Stimulated activated memory B cell treated with anti-CD40 and anti-IgM and Interleukin-4, amounts not matched to agents 10 μg/mL and 1 μg/mL and 100 μg/mL, for 72 hours (primary cell): Measurements from ENCODE around the gene DMBX1.

Experiments
- ATAC-seq: fragments of 150-1000 bp; cut with Tn5 transposase; 2 replicates; pipeline ENCODE4 v1.10.0; 2021
- H3K27ac Mint-ChIP-seq: one replicate; pipeline ENCODE4 v1.8.0; 2022; ENCODE audit warnings: mild to moderate bottlenecking, mixed read lengths
- H3K27me3 Mint-ChIP-seq: one replicate; pipeline ENCODE4 v1.8.0; 2022; ENCODE audit warnings: mixed read lengths
- H3K36me3 Mint-ChIP-seq: one replicate; pipeline ENCODE4 v1.8.0; 2022; ENCODE audit warnings: mixed read lengths
- H3K4me1 Mint-ChIP-seq: one replicate; pipeline ENCODE4 v1.8.0; 2022; ENCODE audit warnings: mixed read lengths
- H3K4me3 Mint-ChIP-seq: one replicate; pipeline ENCODE4 v1.8.0; 2022; ENCODE audit warnings: mild to moderate bottlenecking, moderate library complexity, mixed read lengths
- H3K9me3 Mint-ChIP-seq: one replicate; pipeline ENCODE4 v1.8.0; 2022; ENCODE audit warnings: mixed read lengths

Gene DMBX1

DNA sequence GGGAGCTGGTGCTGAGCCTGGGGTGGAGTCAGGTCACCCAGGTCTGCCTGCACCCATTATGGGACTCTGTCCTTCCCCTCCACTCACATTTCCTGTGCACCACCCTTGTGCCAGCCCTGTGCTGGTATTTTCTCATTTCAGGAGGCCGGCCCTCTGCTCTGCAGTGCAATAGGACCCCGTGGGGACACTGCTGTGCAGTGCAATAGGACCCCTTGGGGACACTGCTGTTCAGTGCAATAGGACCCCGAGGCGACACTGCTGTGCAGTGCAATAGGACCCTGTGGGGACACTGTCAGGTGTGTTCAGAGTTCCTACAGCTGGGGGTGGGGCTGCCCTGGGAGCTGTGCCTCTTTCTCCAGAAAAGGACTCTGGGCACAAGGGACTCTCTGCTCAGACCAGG, 36.2 kb upstream of the DMBX1 start:
- no peaks in the 10 kb centered on the region for H3K36me3 Mint-ChIP-seq
- H3K4me3 Mint-ChIP-seq: no peak overlapping the region
- no peaks in the 10 kb centered on the region for H3K9me3 Mint-ChIP-seq
- H3K4me1 Mint-ChIP-seq: peaks cover 4% of the 10 kb centered on the region
- H3K27me3 Mint-ChIP-seq: peaks cover 82% of the 10 kb centered on the region
- peak; percentile 5 for ATAC-seq
- no peak overlapping the region for H3K27ac Mint-ChIP-seq

- Mint-ChIP-seq H3K27ac (no peak overlapping the region), H3K4me1 (no peaks in the 10 kb centered on the region), H3K9me3 (no peaks in the 10 kb centered on the region), H3K36me3 (no peaks in the 10 kb centered on the region), H3K27me3 (peaks cover 83% of the 10 kb centered on the region), H3K4me3 (no peak overlapping the region)
- ATAC-seq: no peak
These were observed 33.7 kb upstream of the DMBX1 start for GRCh38 chr1:46455951-46456350.

- no peak for ATAC-seq
These were observed 33.1 kb upstream of the DMBX1 start for GRCh38 chr1:46456411-46456963.

GRCh38 chr1:46457178-46457577, 32.5 kb upstream of the DMBX1 start:
- H3K4me3 Mint-ChIP-seq: no peak overlapping the region
- no peaks in the 10 kb centered on the region for H3K9me3 Mint-ChIP-seq
- H3K27me3 Mint-ChIP-seq: peaks cover 83% of the 10 kb centered on the region
- H3K4me1 Mint-ChIP-seq: no peaks in the 10 kb centered on the region
- no peak for ATAC-seq
- H3K36me3 Mint-ChIP-seq: no peaks in the 10 kb centered on the region
- H3K27ac Mint-ChIP-seq: no peak overlapping the region

More at GRCh38 chr1:46456411-46456963, 33.1 kb upstream of the DMBX1 start:
- Mint-ChIP-seq H3K4me1 (no peaks in the 10 kb centered on the region), H3K27ac (no peak overlapping the region), H3K36me3 (no peaks in the 10 kb centered on the region), H3K27me3 (peaks cover 83% of the 10 kb centered on the region), H3K4me3 (no peak overlapping the region), H3K9me3 (no peaks in the 10 kb centered on the region)

GRCh38 chr1:46458190-46458589, 31.4 kb upstream of the DMBX1 start:
- Mint-ChIP-seq H3K36me3 (no peaks in the 10 kb centered on the region), H3K9me3 (no peaks in the 10 kb centered on the region), H3K27ac (no peak overlapping the region), H3K4me1 (no peaks in the 10 kb centered on the region), H3K27me3 (peaks cover 80% of the 10 kb centered on the region), H3K4me3 (no peak overlapping the region)
- no peak for ATAC-seq

GRCh38 chr1:46458846-46459245, 30.8 kb upstream of the DMBX1 start:
- Mint-ChIP-seq H3K4me1 (no peaks in the 10 kb centered on the region), H3K27me3 (peaks cover 78% of the 10 kb centered on the region), H3K27ac (no peak overlapping the region), H3K9me3 (no peaks in the 10 kb centered on the region), H3K4me3 (no peak overlapping the region), H3K36me3 (no peaks in the 10 kb centered on the region)
- ATAC-seq: no peak

DNA sequence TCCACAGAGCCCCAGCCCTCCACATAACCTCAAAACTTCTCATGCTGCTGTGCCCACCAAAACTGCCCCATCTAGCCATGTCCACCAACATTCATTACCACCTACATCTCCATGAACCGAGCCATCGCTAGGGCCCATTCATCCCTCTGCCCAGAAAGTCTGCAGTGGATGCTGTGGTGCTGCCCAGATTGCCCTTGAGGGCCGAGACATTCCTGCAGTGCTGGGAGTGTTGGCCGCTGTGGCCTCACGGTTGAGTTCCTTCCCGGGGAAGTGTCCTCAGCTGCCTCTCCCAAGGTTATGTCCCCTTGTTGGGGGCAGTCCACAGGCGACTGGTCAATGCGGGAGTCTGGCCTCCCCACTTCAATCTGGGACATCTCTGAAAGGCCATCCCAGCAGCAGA, 30.3 kb upstream of the DMBX1 start:
- Mint-ChIP-seq H3K27me3 (peaks cover 78% of the 10 kb centered on the region), H3K36me3 (no peaks in the 10 kb centered on the region), H3K4me3 (no peak overlapping the region), H3K4me1 (no peaks in the 10 kb centered on the region), H3K27ac (no peak overlapping the region), H3K9me3 (no peaks in the 10 kb centered on the region)
- ATAC-seq: no peak

DNA sequence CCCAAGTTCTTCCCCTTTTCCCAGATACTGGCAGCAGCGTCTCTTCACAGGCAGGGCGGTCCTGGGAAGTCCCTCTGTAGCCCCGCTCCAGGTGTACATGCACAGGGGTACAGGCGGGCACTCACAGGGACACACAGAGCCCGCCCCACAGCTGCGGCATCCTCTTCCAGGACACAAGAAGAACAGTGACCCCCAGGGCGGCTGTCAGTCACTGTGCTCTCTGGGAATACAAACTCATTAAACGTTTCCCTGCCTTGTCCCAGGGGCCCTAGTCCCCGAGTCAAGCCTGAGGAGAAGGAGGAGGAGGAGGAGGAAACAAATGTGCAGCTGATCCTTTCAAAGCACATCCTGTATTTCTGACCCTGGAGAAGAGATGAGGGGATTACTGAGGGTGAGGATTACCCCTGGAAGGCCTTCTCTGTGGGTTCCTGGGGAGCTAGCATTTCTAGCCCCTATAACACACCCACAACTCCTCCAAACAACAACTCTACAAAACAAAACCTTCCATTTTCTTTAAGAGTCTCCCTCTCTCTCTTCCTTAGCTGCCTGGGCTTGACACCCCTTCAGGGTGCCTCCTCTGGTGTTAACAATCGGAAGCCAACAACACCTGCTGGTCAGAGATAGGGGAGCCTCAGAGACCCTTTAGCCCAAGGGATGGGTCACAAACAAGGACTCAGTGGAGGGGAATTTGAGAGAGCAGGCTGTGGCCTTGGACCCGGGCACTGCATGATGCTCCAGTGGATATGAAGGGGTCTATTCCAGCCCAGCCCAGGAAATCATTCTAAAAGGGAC, 28.4 kb upstream of the DMBX1 start:
- Mint-ChIP-seq H3K27me3 (peaks cover 73% of the 10 kb centered on the region), H3K4me1 (peaks cover 5% of the 10 kb centered on the region), H3K36me3 (no peaks in the 10 kb centered on the region), H3K4me3 (no peak overlapping the region), H3K27ac (no peak overlapping the region), H3K9me3 (no peaks in the 10 kb centered on the region)
- no peak for ATAC-seq

GRCh38 chr1:46461809-46462448, 27.7 kb upstream of the DMBX1 start:
- H3K9me3 Mint-ChIP-seq: no peaks in the 10 kb centered on the region
- H3K36me3 Mint-ChIP-seq: no peaks in the 10 kb centered on the region
- no peak overlapping the region for H3K27ac Mint-ChIP-seq
- ATAC-seq: no peak
- H3K4me1 Mint-ChIP-seq: peaks cover 8% of the 10 kb centered on the region
- H3K27me3 Mint-ChIP-seq: peaks cover 72% of the 10 kb centered on the region
- H3K4me3 Mint-ChIP-seq: no peak overlapping the region

DNA sequence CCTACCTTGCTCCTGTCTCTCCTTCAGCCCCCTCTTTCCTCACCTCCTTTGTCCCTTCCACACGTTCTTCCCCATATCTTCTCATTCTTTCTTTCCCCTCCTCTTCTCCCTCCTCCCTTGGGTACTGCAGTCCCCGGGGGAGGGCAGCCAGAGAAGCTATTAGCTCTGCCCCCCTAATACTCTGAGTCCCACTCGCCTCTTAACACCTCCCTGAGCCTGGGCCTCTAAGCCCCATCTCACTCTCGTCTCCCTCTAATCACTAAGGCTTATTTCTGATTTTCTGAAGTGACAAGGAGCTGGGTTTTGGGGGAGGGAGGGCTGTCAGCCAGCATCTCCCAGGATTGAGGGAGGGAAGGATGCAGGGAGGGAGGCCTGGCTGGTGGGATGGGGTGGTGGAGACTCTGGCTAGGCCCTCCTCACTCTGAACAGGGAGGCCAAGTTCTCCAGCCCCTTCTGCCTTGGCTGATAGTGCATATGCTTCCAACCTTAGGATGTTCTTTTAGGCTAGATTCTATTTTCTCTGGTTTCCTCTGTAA, 25.6 kb upstream of the DMBX1 start:
- no peak overlapping the region for H3K4me3 Mint-ChIP-seq
- H3K27ac Mint-ChIP-seq: no peak overlapping the region
- H3K27me3 Mint-ChIP-seq: peaks cover 71% of the 10 kb centered on the region
- no peak for ATAC-seq
- H3K4me1 Mint-ChIP-seq: peaks cover 12% of the 10 kb centered on the region
- H3K36me3 Mint-ChIP-seq: no peaks in the 10 kb centered on the region
- no peaks in the 10 kb centered on the region for H3K9me3 Mint-ChIP-seq

GRCh38 chr1:46464915-46465314, 24.7 kb upstream of the DMBX1 start:
- Mint-ChIP-seq H3K4me3 (no peak overlapping the region), H3K27me3 (peaks cover 62% of the 10 kb centered on the region), H3K36me3 (no peaks in the 10 kb centered on the region), H3K27ac (no peak overlapping the region), H3K9me3 (no peaks in the 10 kb centered on the region), H3K4me1 (peaks cover 12% of the 10 kb centered on the region)
- ATAC-seq: no peak

DNA sequence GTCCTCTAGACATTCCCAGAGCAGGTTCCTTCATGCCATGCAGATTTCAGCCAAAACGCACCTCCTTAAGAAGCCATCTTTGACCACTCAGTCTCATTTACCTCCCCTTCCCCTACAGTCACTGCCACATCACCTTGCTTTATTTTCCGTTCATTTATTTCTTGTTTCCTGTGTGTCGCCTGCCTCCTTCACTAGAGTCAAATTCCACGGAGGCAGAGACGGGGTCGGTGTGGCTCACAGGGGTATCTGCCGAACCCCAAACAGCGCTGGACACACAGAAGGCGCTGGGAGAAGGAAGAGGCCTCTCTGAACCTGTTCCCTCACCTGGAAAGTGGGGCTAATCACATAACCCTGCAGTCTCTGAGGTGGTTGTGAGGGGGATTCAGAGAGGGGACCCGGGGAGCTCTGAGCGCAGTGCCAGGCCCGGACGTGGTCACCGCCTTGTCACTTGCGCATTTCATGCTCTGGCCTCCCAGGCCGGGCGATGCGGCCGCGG, 23.6 kb upstream of the DMBX1 start:
- H3K4me1 Mint-ChIP-seq: peaks cover 12% of the 10 kb centered on the region
- peaks cover 51% of the 10 kb centered on the region for H3K27me3 Mint-ChIP-seq
- H3K27ac Mint-ChIP-seq: no peak overlapping the region
- no peaks in the 10 kb centered on the region for H3K36me3 Mint-ChIP-seq
- no peak for ATAC-seq
- peak overlapping the region; percentile 54 for H3K4me3 Mint-ChIP-seq
- no peaks in the 10 kb centered on the region for H3K9me3 Mint-ChIP-seq

DNA sequence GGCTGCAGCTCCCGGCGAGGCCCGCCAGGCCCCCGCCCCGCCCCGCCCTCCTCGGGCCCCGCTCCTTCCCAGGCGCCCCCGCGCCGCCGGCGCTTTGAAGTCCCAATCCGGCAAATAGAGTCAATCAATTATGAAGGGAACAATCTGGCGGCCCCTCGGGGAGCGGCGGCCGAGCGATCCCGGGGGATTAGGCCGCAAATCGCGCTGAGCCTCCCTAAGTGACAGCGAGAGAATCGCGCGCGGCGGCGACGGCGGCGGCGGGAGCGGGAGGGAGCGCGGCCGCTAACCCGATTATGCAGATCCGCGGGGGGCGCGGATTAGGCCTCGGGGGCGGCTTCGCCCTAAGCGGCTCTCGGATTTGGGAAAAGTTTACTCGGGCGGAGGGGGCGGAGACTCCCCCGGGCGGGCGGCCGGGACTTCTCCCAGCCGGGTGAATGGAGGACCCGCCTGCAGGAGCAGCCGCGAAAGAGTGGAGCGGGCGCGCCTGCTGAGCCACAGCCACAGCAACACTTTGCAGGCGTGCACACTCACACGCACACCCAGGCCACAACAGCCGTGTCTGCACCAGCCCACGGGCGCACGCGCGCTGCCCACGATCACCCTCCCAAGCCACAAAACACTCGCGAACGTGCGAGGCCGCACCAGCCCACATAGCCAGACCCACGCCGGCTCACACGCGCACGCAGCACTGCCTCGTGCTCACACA, 23.0 kb upstream of the DMBX1 start:
- Mint-ChIP-seq H3K27ac (no peak overlapping the region), H3K4me1 (peaks cover 12% of the 10 kb centered on the region), H3K9me3 (no peaks in the 10 kb centered on the region), H3K27me3 (peaks cover 46% of the 10 kb centered on the region), H3K36me3 (no peaks in the 10 kb centered on the region), H3K4me3 (peak overlapping the region; percentile 69)
- ATAC-seq: no peak

- Mint-ChIP-seq H3K27me3 (peaks cover 41% of the 10 kb centered on the region), H3K4me3 (peak overlapping the region; percentile 69), H3K36me3 (no peaks in the 10 kb centered on the region), H3K4me1 (peaks cover 12% of the 10 kb centered on the region), H3K9me3 (no peaks in the 10 kb centered on the region), H3K27ac (no peak overlapping the region)
- ATAC-seq: no peak
These were observed 22.5 kb upstream of the DMBX1 start for GRCh38 chr1:46467183-46467504.

DNA sequence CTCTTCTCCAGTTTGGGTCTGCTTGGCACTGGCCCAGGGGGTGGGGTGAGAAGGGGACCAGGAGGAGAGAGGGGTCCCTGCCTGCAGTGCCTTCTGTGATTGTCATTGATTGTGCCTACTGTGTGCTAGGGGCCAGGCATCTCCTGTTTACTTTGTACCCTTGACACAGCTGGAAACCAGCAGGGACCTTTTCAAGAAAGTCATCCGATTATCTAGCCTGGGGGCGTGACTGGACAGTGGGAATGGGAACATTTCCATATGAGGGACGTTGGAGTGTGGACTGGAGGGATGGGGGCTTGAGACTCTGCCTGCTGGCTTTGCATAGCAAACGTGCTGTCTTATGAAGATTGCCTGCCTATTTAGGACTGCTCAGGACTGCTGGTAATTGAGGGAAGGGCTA, 19.8 kb upstream of the DMBX1 start:
- Mint-ChIP-seq H3K9me3 (no peaks in the 10 kb centered on the region), H3K27ac (no peak overlapping the region), H3K4me3 (no peak overlapping the region), H3K4me1 (peaks cover 19% of the 10 kb centered on the region), H3K36me3 (no peaks in the 10 kb centered on the region), H3K27me3 (peaks cover 20% of the 10 kb centered on the region)
- no peak for ATAC-seq
